ENCODE measurements around the gene ZNF775.

ZNF775 gene

DNA sequence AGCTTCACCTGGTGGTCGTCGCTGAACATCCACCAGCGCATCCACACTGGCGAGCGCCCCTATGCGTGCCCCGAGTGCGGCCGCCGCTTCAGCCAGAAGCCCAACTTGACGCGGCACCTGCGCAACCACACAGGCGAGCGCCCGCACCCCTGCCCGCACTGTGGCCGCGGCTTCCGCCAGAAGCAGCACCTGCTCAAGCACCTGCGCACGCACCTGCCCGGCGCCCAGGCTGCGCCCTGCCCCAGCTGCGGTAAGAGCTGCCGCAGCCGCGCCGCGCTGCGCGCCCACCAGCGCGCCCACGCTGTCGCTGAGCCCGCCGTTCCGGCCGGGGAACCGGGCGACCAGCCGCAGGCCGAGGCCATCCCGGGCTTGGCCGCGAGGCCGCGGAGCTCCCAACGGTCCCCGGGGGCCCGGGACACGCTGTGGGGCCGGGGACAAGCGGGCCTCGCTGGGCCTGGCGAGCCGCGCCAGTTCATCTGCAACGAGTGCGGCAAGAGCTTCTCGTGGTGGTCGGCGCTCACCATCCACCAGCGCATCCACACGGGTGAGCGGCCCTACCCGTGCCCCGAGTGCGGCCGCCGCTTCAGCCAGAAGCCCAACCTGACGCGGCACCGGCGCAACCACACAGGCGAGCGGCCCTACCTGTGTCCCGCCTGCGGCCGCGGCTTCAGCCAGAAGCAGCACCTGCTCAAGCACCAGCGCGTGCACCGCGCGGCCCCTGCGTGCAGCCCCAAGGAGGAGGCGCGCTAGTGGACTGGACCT is 18.4 kb downstream of the ZNF775 start:
- TF ChIP-seq, protein P1, sequence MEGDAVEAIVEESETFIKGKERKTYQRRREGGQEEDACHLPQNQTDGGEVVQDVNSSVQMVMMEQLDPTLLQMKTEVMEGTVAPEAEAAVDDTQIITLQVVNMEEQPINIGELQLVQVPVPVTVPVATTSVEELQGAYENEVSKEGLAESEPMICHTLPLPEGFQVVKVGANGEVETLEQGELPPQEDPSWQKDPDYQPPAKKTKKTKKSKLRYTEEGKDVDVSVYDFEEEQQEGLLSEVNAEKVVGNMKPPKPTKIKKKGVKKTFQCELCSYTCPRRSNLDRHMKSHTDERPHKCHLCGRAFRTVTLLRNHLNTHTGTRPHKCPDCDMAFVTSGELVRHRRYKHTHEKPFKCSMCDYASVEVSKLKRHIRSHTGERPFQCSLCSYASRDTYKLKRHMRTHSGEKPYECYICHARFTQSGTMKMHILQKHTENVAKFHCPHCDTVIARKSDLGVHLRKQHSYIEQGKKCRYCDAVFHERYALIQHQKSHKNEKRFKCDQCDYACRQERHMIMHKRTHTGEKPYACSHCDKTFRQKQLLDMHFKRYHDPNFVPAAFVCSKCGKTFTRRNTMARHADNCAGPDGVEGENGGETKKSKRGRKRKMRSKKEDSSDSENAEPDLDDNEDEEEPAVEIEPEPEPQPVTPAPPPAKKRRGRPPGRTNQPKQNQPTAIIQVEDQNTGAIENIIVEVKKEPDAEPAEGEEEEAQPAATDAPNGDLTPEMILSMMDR (conservative IDR thresholded peaks at IDR 0.05; ENCODE audit: low read depth, low read length) = no peak
- no peak overlapping the region for H3K4me3 ChIP-seq (ENCODE audit: low read depth, low read length)
- DNase-seq (ENCODE audit: low read depth) = no peak

DNA sequence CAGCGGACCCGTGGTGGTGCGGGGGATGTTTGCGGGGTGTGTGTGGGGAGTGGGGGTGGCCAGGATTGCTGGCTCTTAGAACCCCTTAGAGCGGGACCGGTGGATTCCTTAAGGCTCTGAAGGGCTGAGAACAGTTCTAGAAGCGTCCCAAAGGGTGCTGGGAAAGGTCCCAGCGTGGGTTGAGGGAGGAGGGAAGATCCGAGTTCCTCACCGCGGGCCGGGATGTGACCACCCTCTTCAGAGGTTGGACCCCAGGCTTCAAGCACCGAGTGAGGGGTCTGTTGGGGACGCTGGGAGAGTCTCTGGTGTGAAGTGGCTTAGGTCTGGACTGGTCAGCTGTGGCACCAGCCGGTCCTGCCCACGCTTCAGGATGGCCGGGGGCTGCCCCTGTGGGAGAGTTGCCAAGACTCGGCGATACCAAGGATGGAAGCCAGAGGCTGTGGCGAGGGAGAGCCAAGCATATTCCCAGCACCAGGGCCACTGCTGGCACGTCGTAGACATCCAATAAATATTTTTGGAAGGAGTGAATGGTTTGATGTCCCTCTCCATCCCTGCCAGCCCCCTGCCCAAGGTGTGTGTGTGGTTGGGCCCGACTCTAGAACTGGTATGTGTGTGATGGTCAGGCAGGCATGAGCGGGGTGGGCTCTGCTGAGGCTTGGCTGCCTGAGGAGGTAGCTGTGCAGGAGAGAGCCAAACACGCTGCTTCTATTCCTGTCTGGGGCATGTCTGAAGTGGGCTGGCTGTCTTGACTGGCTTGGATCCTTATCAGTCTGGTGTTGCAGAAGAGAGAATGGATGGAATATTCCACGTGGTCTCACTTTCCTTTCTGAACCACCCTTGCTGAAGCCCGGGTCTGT is 19.2 kb downstream of the ZNF775 start:
- no peak for DNase-seq (ENCODE audit: low read depth)
- H3K4me3 ChIP-seq (ENCODE audit: low read depth, low read length) = no peak overlapping the region
- TF ChIP-seq, protein P1 (conservative IDR thresholded peaks at IDR 0.05; ENCODE audit: low read depth, low read length) = no peak

DNA sequence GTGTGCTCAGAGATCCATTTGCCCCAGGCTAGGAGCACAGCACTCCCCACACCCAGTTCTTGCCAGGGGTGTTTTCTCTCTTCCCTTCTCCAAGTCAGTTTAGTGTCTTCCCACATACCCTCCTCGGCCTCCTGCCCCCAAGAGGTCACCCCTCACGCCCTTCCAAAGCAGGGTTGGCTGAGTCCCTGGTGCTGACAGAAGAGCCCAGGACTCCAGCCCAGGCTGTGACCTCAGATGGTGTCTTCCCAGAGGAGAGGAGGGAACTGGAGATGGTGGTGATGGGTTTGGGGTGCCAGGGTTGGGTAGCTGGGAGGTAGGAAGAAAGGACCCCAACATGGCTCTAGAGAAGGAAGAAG is 19.8 kb downstream of the ZNF775 start:
- H3K4me3 ChIP-seq (ENCODE audit: low read depth, low read length) = no peak overlapping the region
- TF ChIP-seq, protein P1 (conservative IDR thresholded peaks at IDR 0.05; ENCODE audit: low read depth, low read length) = no peak
- DNase-seq (ENCODE audit: low read depth) = no peak

DNA sequence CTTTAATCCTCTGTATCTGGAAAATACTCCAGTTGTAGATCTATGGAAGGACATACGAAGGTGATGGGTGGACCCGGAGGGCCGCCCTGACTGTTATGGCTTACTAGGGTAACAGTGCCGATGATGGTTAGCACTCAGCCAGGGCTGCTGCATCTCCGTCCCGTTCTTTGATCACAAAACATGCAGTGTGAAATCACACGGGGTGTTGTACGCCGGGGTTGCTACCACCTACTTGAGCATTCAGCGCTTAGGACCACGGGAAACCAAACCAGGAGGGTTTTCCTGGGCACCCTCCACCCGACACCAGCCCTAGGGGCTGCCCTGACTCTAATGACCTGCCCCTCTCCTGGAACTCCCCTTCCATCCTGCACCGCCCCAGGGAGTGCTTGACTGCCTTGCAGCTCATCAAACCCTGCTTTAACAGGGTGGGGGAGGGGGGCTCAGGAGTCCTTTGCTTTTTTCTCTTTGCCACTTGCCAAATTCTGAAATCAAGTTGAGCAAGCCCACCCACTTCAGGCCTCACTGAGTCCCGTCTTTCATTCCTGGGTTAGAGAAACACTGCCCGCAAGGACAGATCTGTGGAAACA is 20.4 kb downstream of the ZNF775 start:
- TF ChIP-seq, protein P1 (conservative IDR thresholded peaks at IDR 0.05; ENCODE audit: low read depth, low read length) = no peak
- DNase-seq (ENCODE audit: low read depth) = no peak
- H3K4me3 ChIP-seq (ENCODE audit: low read depth, low read length) = no peak overlapping the region

DNA sequence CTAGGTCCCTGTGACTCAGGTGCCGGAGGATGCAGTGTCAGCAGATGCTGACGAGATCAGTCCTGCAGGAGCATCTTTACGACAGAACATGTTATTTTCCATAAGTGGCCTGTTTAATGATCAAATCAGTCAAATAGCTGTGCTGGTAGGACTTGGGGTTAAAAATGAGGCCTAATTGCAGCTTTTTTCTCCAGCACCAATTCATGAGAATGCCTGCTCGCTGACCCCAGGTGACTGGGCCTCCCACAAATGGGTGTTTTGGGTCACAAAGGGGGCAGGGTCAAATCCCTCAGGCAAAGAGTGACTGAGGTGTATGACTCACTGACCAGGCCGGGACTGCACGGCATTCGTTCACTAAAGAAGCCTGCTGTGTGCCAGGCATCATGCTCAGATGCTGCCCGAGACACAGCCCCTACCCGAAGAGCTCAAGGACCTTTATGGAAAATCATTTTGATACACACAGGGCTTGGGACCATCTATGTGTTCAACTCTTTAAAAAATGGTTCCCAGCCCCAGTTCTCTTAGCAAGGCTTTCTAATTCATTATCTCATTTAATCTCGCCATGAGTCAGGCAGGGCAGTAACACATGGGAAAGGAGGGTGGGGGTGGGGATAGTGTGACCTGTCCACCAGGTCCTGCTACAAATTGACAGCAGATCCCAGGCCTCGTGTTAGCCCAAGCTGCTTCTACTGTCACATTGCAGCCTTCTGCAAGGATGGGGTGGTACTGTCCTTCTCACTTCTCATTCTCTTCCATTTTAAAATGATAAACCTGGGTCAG is 21.1 kb downstream of the ZNF775 start:
- no peak for DNase-seq (ENCODE audit: low read depth)
- TF ChIP-seq, protein P1 (conservative IDR thresholded peaks at IDR 0.05; ENCODE audit: low read depth, low read length) = no peak
- H3K4me3 ChIP-seq (ENCODE audit: low read depth, low read length) = no peak overlapping the region

DNA sequence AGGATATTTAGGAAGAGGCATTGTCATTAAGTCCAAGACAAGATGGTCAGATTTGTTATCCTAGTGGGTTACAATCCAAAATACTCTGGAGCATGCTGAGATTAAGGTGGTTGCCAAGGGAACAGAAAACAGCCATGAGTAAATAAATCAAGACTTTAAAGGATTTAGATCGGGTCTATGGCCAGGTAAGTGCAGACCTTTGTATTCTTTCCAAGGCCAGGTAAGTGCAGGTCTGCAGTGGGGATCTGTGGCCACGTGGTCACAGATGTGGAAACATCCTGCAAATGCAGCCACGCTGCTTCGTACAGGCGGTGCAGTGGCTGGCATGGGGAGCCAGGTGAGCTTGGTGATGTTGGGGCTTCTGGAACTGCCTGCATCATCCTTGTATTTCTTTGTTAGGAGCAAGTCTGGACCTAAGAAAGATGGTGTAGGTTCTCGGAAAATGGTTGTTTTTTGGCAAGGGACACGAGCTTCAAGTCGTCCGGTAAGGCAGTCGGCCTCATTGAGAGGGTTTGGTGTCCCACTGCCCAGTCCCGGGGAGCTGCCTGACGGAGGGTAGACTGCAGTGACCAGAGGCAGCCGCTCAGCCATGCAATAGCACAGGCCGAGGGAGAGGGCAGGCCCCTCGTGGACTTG is 21.8 kb downstream of the ZNF775 start:
- no peak for DNase-seq (ENCODE audit: low read depth)
- TF ChIP-seq, protein P1 (conservative IDR thresholded peaks at IDR 0.05; ENCODE audit: low read depth, low read length) = no peak
- no peak overlapping the region for H3K4me3 ChIP-seq (ENCODE audit: low read depth, low read length)

Data from choroid plexus epithelial cell (primary cell).